ENCODE data around the gene TPI1.
"Not testable (repeated sequence)": the region's sequence is repeated elsewhere in the genome, so short reads cannot be mapped to it uniquely, and the experiment has no call there.

Gene TPI1

GRCh38 chr12:6861391-6861790 is 5.9 kb upstream of the TPI1 start:
- peaks cover 20% of the 10 kb centered on the region for H3K36me3 ChIP-seq (ENCODE audit: control insufficient read depth, insufficient read depth, low read length)
- no peak overlapping the region for H2BK5ac ChIP-seq (ENCODE audit: low read length)
- H4K8ac ChIP-seq (ENCODE audit: low read depth, low read length) = no peak overlapping the region
- H3K4me2 ChIP-seq (ENCODE audit: low read length) = no peak overlapping the region
- H3K27ac ChIP-seq (ENCODE audit: low read depth, low read length) = no peak overlapping the region
- no peak overlapping the region for H3K9ac ChIP-seq (ENCODE audit: low read length)
- H3K23ac ChIP-seq (ENCODE audit: low read length) = no peak overlapping the region
- no peak overlapping the region for H2BK120ac ChIP-seq (ENCODE audit: low read depth, low read length)
- no peak overlapping the region for H3K4me3 ChIP-seq (ENCODE audit: low read length)
- no peak overlapping the region for H2BK15ac ChIP-seq (replicated peaks; ENCODE audit: low read depth)
- no peaks in the 10 kb centered on the region for H3K4me1 ChIP-seq (ENCODE audit: control insufficient read depth, low read depth, low read length)
- no CpG with 5 or more reads among the region's 9 CpGs for WGBS (ENCODE audit: extremely low coverage, insufficient coverage, low lambda C conversion rate)
- H3K79me2 ChIP-seq (ENCODE audit: control insufficient read depth, insufficient read depth, low read length) = no peaks in the 10 kb centered on the region
- H3K56ac ChIP-seq (ENCODE audit: low read length) = no peak overlapping the region
- H3K18ac ChIP-seq (ENCODE audit: low read length) = no peak overlapping the region
- no peaks in the 10 kb centered on the region for H3K79me1 ChIP-seq (ENCODE audit: low read length)
- no peak overlapping the region for H2AK5ac ChIP-seq (ENCODE audit: low read length)
- H3K4ac ChIP-seq (ENCODE audit: low read depth, low read length) = no peak overlapping the region
- H3K27me3 ChIP-seq (ENCODE audit: insufficient read depth, low read length, poor library complexity) = no peaks in the 10 kb centered on the region
- DNase-seq = no peak
- H4K5ac ChIP-seq (ENCODE audit: low read length) = no peak overlapping the region

GRCh38 chr12:6863033-6863432 is 4.3 kb upstream of the TPI1 start:
- no peak overlapping the region for H3K27ac ChIP-seq (ENCODE audit: low read depth, low read length)
- H3K4me2 ChIP-seq (ENCODE audit: low read length) = no peak overlapping the region
- H3K4ac ChIP-seq (ENCODE audit: low read depth, low read length) = no peak overlapping the region
- no peak overlapping the region for H3K4me3 ChIP-seq (ENCODE audit: low read length)
- H3K27me3 ChIP-seq (ENCODE audit: insufficient read depth, low read length, poor library complexity) = no peaks in the 10 kb centered on the region
- DNase-seq = no peak
- WGBS (ENCODE audit: extremely low coverage, insufficient coverage, low lambda C conversion rate) = no CpG with 5 or more reads among the region's 11 CpGs
- no peak overlapping the region for H2BK120ac ChIP-seq (ENCODE audit: low read depth, low read length)
- H3K56ac ChIP-seq (ENCODE audit: low read length) = no peak overlapping the region
- H3K4me1 ChIP-seq (ENCODE audit: control insufficient read depth, low read depth, low read length) = peaks cover 4% of the 10 kb centered on the region
- peaks cover 18% of the 10 kb centered on the region for H3K36me3 ChIP-seq (ENCODE audit: control insufficient read depth, insufficient read depth, low read length)
- H2BK15ac ChIP-seq (replicated peaks; ENCODE audit: low read depth) = no peak overlapping the region
- peaks cover under 1% of the 10 kb centered on the region for H3K79me1 ChIP-seq (ENCODE audit: low read length)
- H3K23ac ChIP-seq (ENCODE audit: low read length) = no peak overlapping the region
- H4K5ac ChIP-seq (ENCODE audit: low read length) = no peak overlapping the region
- no peak overlapping the region for H2AK5ac ChIP-seq (ENCODE audit: low read length)
- no peak overlapping the region for H2BK5ac ChIP-seq (ENCODE audit: low read length)
- H4K8ac ChIP-seq (ENCODE audit: low read depth, low read length) = no peak overlapping the region
- H3K9ac ChIP-seq (ENCODE audit: low read length) = no peak overlapping the region
- H3K79me2 ChIP-seq (ENCODE audit: control insufficient read depth, insufficient read depth, low read length) = peaks cover 6% of the 10 kb centered on the region
- H3K18ac ChIP-seq (ENCODE audit: low read length) = no peak overlapping the region

- Histone ChIP-seq H3K79me1 (ENCODE audit: low read length) (peaks cover 4% of the 10 kb centered on the region), H3K27me3 (ENCODE audit: insufficient read depth, low read length, poor library complexity) (no peaks in the 10 kb centered on the region), H2BK5ac (ENCODE audit: low read length) (no peak overlapping the region), H3K4me3 (ENCODE audit: low read length) (no peak overlapping the region), H3K4me2 (ENCODE audit: low read length) (no peak overlapping the region), H3K27ac (ENCODE audit: low read depth, low read length) (no peak overlapping the region), H2BK120ac (ENCODE audit: low read depth, low read length) (no peak overlapping the region), H3K4ac (ENCODE audit: low read depth, low read length) (no peak overlapping the region), H3K23ac (ENCODE audit: low read length) (no peak overlapping the region), H3K56ac (ENCODE audit: low read length) (no peak overlapping the region), H3K36me3 (ENCODE audit: control insufficient read depth, insufficient read depth, low read length) (peaks cover 17% of the 10 kb centered on the region), H2BK15ac (replicated peaks; ENCODE audit: low read depth) (no peak overlapping the region), H3K18ac (ENCODE audit: low read length) (no peak overlapping the region), H4K5ac (ENCODE audit: low read length) (no peak overlapping the region), H3K4me1 (ENCODE audit: control insufficient read depth, low read depth, low read length) (peaks cover 4% of the 10 kb centered on the region), H2AK5ac (ENCODE audit: low read length) (no peak overlapping the region), H4K8ac (ENCODE audit: low read depth, low read length) (no peak overlapping the region), H3K79me2 (ENCODE audit: control insufficient read depth, insufficient read depth, low read length) (peaks cover 13% of the 10 kb centered on the region), H3K9ac (ENCODE audit: low read length) (no peak overlapping the region)
- no CpG with 5 or more reads among the region's 16 CpGs for WGBS (ENCODE audit: extremely low coverage, insufficient coverage, low lambda C conversion rate)
- DNase-seq = no peak
Observed at GRCh38 chr12:6863586-6864321, 3.6 kb upstream of the TPI1 start.

GRCh38 chr12:6865307-6865706 is 2.0 kb upstream of the TPI1 start:
- not testable (repeated sequence) for H3K4me2 ChIP-seq (ENCODE audit: low read length); DNase-seq; H3K23ac ChIP-seq (ENCODE audit: low read length); H3K4me1 ChIP-seq (ENCODE audit: control insufficient read depth, low read depth, low read length); H3K27me3 ChIP-seq (ENCODE audit: insufficient read depth, low read length, poor library complexity); H3K56ac ChIP-seq (ENCODE audit: low read length); H3K4ac ChIP-seq (ENCODE audit: low read depth, low read length); H2BK15ac ChIP-seq (replicated peaks; ENCODE audit: low read depth); H3K4me3 ChIP-seq (ENCODE audit: low read length); H3K27ac ChIP-seq (ENCODE audit: low read depth, low read length); H4K5ac ChIP-seq (ENCODE audit: low read length); H3K9ac ChIP-seq (ENCODE audit: low read length); H3K18ac ChIP-seq (ENCODE audit: low read length); H2BK5ac ChIP-seq (ENCODE audit: low read length); H2AK5ac ChIP-seq (ENCODE audit: low read length); H4K8ac ChIP-seq (ENCODE audit: low read depth, low read length); H3K79me1 ChIP-seq (ENCODE audit: low read length); H2BK120ac ChIP-seq (ENCODE audit: low read depth, low read length)
- no CpG with 5 or more reads among the region's 5 CpGs for WGBS (ENCODE audit: extremely low coverage, insufficient coverage, low lambda C conversion rate)
- H3K79me2 ChIP-seq (ENCODE audit: control insufficient read depth, insufficient read depth, low read length) = peaks cover 16% of the 10 kb centered on the region
- peaks cover 18% of the 10 kb centered on the region for H3K36me3 ChIP-seq (ENCODE audit: control insufficient read depth, insufficient read depth, low read length)

GRCh38 chr12:6866163-6866919 is 990 bp upstream of the TPI1 start:
- Histone ChIP-seq H3K79me2 (ENCODE audit: control insufficient read depth, insufficient read depth, low read length) (peaks cover 16% of the 10 kb centered on the region), H3K18ac (ENCODE audit: low read length) (no peak overlapping the region), H2BK5ac (ENCODE audit: low read length) (no peak overlapping the region), H2BK120ac (ENCODE audit: low read depth, low read length) (no peak overlapping the region), H3K9ac (ENCODE audit: low read length) (peak overlapping the region; percentile 79), H3K27me3 (ENCODE audit: insufficient read depth, low read length, poor library complexity) (no peaks in the 10 kb centered on the region), H3K23ac (ENCODE audit: low read length) (peak overlapping the region; percentile 48), H2BK15ac (replicated peaks; ENCODE audit: low read depth) (no peak overlapping the region), H3K56ac (ENCODE audit: low read length) (peak overlapping the region; percentile 90), H3K27ac (ENCODE audit: low read depth, low read length) (no peak overlapping the region), H3K79me1 (ENCODE audit: low read length) (peaks cover 13% of the 10 kb centered on the region), H3K4ac (ENCODE audit: low read depth, low read length) (peak overlapping the region; percentile 39), H3K4me2 (ENCODE audit: low read length) (peak overlapping the region; percentile 74), H4K5ac (ENCODE audit: low read length) (no peak overlapping the region), H3K36me3 (ENCODE audit: control insufficient read depth, insufficient read depth, low read length) (peaks cover 10% of the 10 kb centered on the region), H3K4me3 (ENCODE audit: low read length) (no peak overlapping the region), H2AK5ac (ENCODE audit: low read length) (no peak overlapping the region), H4K8ac (ENCODE audit: low read depth, low read length) (no peak overlapping the region), H3K4me1 (ENCODE audit: control insufficient read depth, low read depth, low read length) (peaks cover 4% of the 10 kb centered on the region)
- no CpG with 5 or more reads among the region's 19 CpGs for WGBS (ENCODE audit: extremely low coverage, insufficient coverage, low lambda C conversion rate)
- DNase-seq = no peak
